GM23338 (cell line): ENCODE results near the gene TRIM72. TPM values are rescaled to one million over a fixed set of nuclear protein-coding genes. Genes with fewer than 3 reads are reported as not detected.
"Not testable (repeated sequence)": the region's sequence is repeated elsewhere in the genome, so short reads cannot be mapped to it uniquely, and the experiment has no call there.

Experiments used
- ATAC-seq: fragments of 200-7000 bp; cut with Tn5 transposase; 3 replicates; pipeline ENCODE4 v1.9.1; 2020
- DNase-seq: peaks from one replicate; pipeline ENCODE4 v3.0.0-alpha.2; 2015; ENCODE audit warnings: low spot score
- H2AFZ ChIP-seq: fragments of 200-600 bp; sonication (generic); 2 replicates; pipeline ENCODE4 v1.8.0; 2016; ENCODE audit warnings: antibody characterized with exemption, mild to moderate bottlenecking, moderate library complexity
- H3F3A ChIP-seq: fragments of 200-600 bp; sonication (generic); replicated peaks from 2 replicates; pipeline ENCODE4 v1.8.0; 2017; ENCODE audit warnings: antibody characterized with exemption, mixed run types, low read depth
- H3K27ac ChIP-seq: fragments of 200-600 bp; sonication (generic); 2 replicates; pipeline ENCODE4 v1.6.1; 2016; ENCODE audit warnings: low read depth
- H3K27me3 ChIP-seq: fragments of 200-600 bp; sonication (generic); 2 replicates; pipeline ENCODE4 v1.8.0; 2016; ENCODE audit warnings: mild to moderate bottlenecking, mixed run types, moderate library complexity; ENCODE audit not compliant: insufficient read depth
- H3K36me3 ChIP-seq: fragments of 200-600 bp; sonication (generic); 2 replicates; pipeline ENCODE4 v1.8.0; 2016; ENCODE audit warnings: mild to moderate bottlenecking; ENCODE audit not compliant: insufficient read depth
- H3K4me1 ChIP-seq: fragments of 200-600 bp; sonication (generic); 2 replicates; pipeline ENCODE4 v1.8.0; 2016; ENCODE audit warnings: mild to moderate bottlenecking, moderate library complexity; ENCODE audit not compliant: insufficient read depth
- H3K4me2 ChIP-seq: fragments of 200-600 bp; sonication (generic); 2 replicates; pipeline ENCODE4 v1.7.1; 2017; ENCODE audit warnings: mixed run types
- H3K4me3 ChIP-seq: fragments of 200-600 bp; sonication (generic); 2 replicates; pipeline ENCODE4 v1.6.1; 2016; ENCODE audit warnings: mixed run types
- H3K79me2 ChIP-seq: fragments of 200-600 bp; sonication (generic); replicated peaks from 2 replicates; pipeline ENCODE4 v1.8.0; 2017; ENCODE audit warnings: mild to moderate bottlenecking; ENCODE audit not compliant: insufficient read depth
- H3K9me2 ChIP-seq: fragments of 200-600 bp; sonication (generic); 2 replicates; pipeline ENCODE4 v1.8.0; 2017; ENCODE audit not compliant: insufficient read depth
- H4K20me1 ChIP-seq: fragments of 200-600 bp; sonication (generic); replicated peaks from 2 replicates; pipeline ENCODE4 v1.8.0; 2017; ENCODE audit warnings: mild to moderate bottlenecking; ENCODE audit not compliant: insufficient read depth
- H3K27ac Mint-ChIP-seq: 2 replicates; pipeline ENCODE4 v1.8.0; 2020; ENCODE audit warnings: inconsistent platforms, mild to moderate bottlenecking, moderate library complexity, mixed read lengths
- H3K27me3 Mint-ChIP-seq: 3 replicates; pipeline ENCODE4 v1.8.0; 2022; ENCODE audit warnings: low read depth, mild to moderate bottlenecking, moderate library complexity, mixed read lengths, inconsistent platforms; ENCODE audit not compliant: insufficient read depth, poor library complexity
- H3K36me3 Mint-ChIP-seq: 3 replicates; pipeline ENCODE4 v1.8.0; 2021; ENCODE audit warnings: low read depth, mild to moderate bottlenecking, inconsistent platforms, moderate library complexity, mixed read lengths
- H3K4me1 Mint-ChIP-seq: 3 replicates; pipeline ENCODE4 v1.8.0; 2020; ENCODE audit warnings: mild to moderate bottlenecking, inconsistent platforms, mixed read lengths
- H3K4me3 Mint-ChIP-seq: 3 replicates; pipeline ENCODE4 v1.8.0; 2021; ENCODE audit warnings: moderate library complexity, mild to moderate bottlenecking, inconsistent platforms, mixed read lengths
- H3K9me3 Mint-ChIP-seq: 3 replicates; pipeline ENCODE4 v1.8.0; 2020; ENCODE audit warnings: moderate library complexity, mild to moderate bottlenecking, inconsistent platforms, mixed read lengths
- CREB1 ChIP-seq: fragments of 250-450 bp; sonication (Bioruptor Pico); IDR thresholded peaks from 2 replicates; pipeline ENCODE4 v1.5.0; 2020; ENCODE audit warnings: low read depth, mild to moderate bottlenecking, moderate library complexity
- CTCF ChIP-seq, 2 experiments: fragments of 200-600 bp in 1 of 2; sonication (generic) in 1 of 2; conservative IDR thresholded peaks; 2 replicates each; pipeline versions ENCODE4 v1.5.1 to v1.6.1; 2016 to 2017; ENCODE audit warnings: antibody characterized with exemption in 2 of 2, low read depth in 2 of 2, mild to moderate bottlenecking in 2 of 2, moderate library complexity in 1 of 2
- EZH2 ChIP-seq: fragments of 200-600 bp; sonication (generic); IDR thresholded peaks from one replicate; pipeline ENCODE4 v1.8.0; 2017; ENCODE audit warnings: antibody characterized with exemption, mild to moderate bottlenecking, low read depth; ENCODE audit not compliant: unreplicated experiment
- EZH2phosphoT487 ChIP-seq: fragments of 200-600 bp; sonication (generic); IDR thresholded peaks from one replicate; pipeline ENCODE4 v1.8.1; 2018; ENCODE audit warnings: antibody characterized with exemption; ENCODE audit not compliant: unreplicated experiment
- JUNB ChIP-seq: IDR thresholded peaks from one replicate; pipeline ENCODE4 v1.6.1; 2016; ENCODE audit warnings: antibody characterized with exemption; ENCODE audit not compliant: unreplicated experiment
- POLR2AphosphoS5 ChIP-seq: IDR thresholded peaks from 2 replicates; pipeline ENCODE4 v1.6.1; 2016; ENCODE audit warnings: antibody characterized with exemption, low read depth
- STAT1 ChIP-seq: IDR thresholded peaks from one replicate; pipeline ENCODE4 v1.6.1; 2016; ENCODE audit warnings: antibody characterized with exemption; ENCODE audit not compliant: unreplicated experiment
- ZNF331 ChIP-seq: fragments of 250-450 bp; sonication (Bioruptor Pico); IDR thresholded peaks from 2 replicates; pipeline ENCODE4 v1.5.0; 2020; ENCODE audit warnings: low read depth, mild to moderate bottlenecking, moderate library complexity
- polyA plus RNA-seq: library from polyadenylated mRNA; unstranded; fragments of >200 nt; fragmentation: Nextera tagmentation; extraction: Ambion mirVana; gene quantifications from 2 replicates; pipeline ENCODE4 v1.2.1, GENCODE V29; 2016
- total RNA-seq: library from RNA; depleted of rRNA; stranded (reverse); fragments of >200 nt; shearing (Covaris generic); gene quantifications from 2 replicates; pipeline ENCODE4 v1.2.3, GENCODE V29; 2014
- TF ChIP-seq, protein P1 (sequence below): fragments of 250-450 bp; sonication (Bioruptor Pico); IDR thresholded peaks from 2 replicates; pipeline ENCODE4 v1.5.0; 2020; ENCODE audit warnings: mild to moderate bottlenecking, moderate library complexity
- TF ChIP-seq, protein P2 (sequence below): IDR thresholded peaks from 2 replicates; pipeline ENCODE4 v1.6.1; 2016; ENCODE audit warnings: antibody characterized with exemption

TRIM72 gene
- total and polyA plus RNA-seq, 2 experiments from 2014 or later = 0.81 to 1.3 TPM

- H3K27ac Mint-ChIP-seq, H3K36me3 ChIP-seq, H2AFZ ChIP-seq, ATAC-seq, H3K4me3 ChIP-seq, H3F3A ChIP-seq, H3K9me3 Mint-ChIP-seq, H3K4me1 ChIP-seq, DNase-seq, H3K4me3 Mint-ChIP-seq, H3K4me1 Mint-ChIP-seq, H3K79me2 ChIP-seq, H3K27me3 ChIP-seq, H3K9me2 ChIP-seq, H4K20me1 ChIP-seq, H3K36me3 Mint-ChIP-seq, H3K27me3 Mint-ChIP-seq, H3K27ac ChIP-seq, H3K4me2 ChIP-seq: not testable (repeated sequence)
Observed at GRCh38 chr16:31170048-31170447, 43.9 kb upstream of the TRIM72 start.

GRCh38 chr16:31177136-31177535 lies 36.8 kb upstream of the TRIM72 start:
- no peak for ATAC-seq

More at GRCh38 chr16:31177136-31177535, 36.8 kb upstream of the TRIM72 start:
- no peak for DNase-seq
- H2AFZ ChIP-seq = 0 out of 2 replicates have a peak overlapping the region, but pooled peaks have one; percentile 56
- H3K27me3 Mint-ChIP-seq = peaks cover 18% of the 10 kb centered on the region
- H3K27ac Mint-ChIP-seq = no peak overlapping the region
- H3K27ac ChIP-seq = no peak overlapping the region
- peaks cover 15% of the 10 kb centered on the region for H4K20me1 ChIP-seq
- no peak overlapping the region for H3K4me3 ChIP-seq
- H3K9me3 Mint-ChIP-seq = peaks cover 17% of the 10 kb centered on the region
- no peaks in the 10 kb centered on the region for H3K9me2 ChIP-seq
- H3K36me3 Mint-ChIP-seq = peaks cover 18% of the 10 kb centered on the region
- no peak overlapping the region for H3K4me3 Mint-ChIP-seq
- H3K36me3 ChIP-seq = peaks cover 4% of the 10 kb centered on the region
- peaks cover 10% of the 10 kb centered on the region for H3K4me1 Mint-ChIP-seq
- H3K4me2 ChIP-seq = no peak overlapping the region
- 0 out of 2 replicates have a peak, but pooled peaks cover 2% of the 10 kb centered on the region for H3F3A ChIP-seq
- H3K4me1 ChIP-seq = peaks cover 13% of the 10 kb centered on the region
- peaks cover 22% of the 10 kb centered on the region for H3K79me2 ChIP-seq
- no peak for TF ChIP-seq POLR2AphosphoS5
- no peak for TF ChIP-seq STAT1
- no peak for TF ChIP-seq EZH2phosphoT487
- TF ChIP-seq EZH2 = no peak
- no peak for TF ChIP-seq ZNF331 (CRISPR knock-in tag)
- TF ChIP-seq, protein P1, sequence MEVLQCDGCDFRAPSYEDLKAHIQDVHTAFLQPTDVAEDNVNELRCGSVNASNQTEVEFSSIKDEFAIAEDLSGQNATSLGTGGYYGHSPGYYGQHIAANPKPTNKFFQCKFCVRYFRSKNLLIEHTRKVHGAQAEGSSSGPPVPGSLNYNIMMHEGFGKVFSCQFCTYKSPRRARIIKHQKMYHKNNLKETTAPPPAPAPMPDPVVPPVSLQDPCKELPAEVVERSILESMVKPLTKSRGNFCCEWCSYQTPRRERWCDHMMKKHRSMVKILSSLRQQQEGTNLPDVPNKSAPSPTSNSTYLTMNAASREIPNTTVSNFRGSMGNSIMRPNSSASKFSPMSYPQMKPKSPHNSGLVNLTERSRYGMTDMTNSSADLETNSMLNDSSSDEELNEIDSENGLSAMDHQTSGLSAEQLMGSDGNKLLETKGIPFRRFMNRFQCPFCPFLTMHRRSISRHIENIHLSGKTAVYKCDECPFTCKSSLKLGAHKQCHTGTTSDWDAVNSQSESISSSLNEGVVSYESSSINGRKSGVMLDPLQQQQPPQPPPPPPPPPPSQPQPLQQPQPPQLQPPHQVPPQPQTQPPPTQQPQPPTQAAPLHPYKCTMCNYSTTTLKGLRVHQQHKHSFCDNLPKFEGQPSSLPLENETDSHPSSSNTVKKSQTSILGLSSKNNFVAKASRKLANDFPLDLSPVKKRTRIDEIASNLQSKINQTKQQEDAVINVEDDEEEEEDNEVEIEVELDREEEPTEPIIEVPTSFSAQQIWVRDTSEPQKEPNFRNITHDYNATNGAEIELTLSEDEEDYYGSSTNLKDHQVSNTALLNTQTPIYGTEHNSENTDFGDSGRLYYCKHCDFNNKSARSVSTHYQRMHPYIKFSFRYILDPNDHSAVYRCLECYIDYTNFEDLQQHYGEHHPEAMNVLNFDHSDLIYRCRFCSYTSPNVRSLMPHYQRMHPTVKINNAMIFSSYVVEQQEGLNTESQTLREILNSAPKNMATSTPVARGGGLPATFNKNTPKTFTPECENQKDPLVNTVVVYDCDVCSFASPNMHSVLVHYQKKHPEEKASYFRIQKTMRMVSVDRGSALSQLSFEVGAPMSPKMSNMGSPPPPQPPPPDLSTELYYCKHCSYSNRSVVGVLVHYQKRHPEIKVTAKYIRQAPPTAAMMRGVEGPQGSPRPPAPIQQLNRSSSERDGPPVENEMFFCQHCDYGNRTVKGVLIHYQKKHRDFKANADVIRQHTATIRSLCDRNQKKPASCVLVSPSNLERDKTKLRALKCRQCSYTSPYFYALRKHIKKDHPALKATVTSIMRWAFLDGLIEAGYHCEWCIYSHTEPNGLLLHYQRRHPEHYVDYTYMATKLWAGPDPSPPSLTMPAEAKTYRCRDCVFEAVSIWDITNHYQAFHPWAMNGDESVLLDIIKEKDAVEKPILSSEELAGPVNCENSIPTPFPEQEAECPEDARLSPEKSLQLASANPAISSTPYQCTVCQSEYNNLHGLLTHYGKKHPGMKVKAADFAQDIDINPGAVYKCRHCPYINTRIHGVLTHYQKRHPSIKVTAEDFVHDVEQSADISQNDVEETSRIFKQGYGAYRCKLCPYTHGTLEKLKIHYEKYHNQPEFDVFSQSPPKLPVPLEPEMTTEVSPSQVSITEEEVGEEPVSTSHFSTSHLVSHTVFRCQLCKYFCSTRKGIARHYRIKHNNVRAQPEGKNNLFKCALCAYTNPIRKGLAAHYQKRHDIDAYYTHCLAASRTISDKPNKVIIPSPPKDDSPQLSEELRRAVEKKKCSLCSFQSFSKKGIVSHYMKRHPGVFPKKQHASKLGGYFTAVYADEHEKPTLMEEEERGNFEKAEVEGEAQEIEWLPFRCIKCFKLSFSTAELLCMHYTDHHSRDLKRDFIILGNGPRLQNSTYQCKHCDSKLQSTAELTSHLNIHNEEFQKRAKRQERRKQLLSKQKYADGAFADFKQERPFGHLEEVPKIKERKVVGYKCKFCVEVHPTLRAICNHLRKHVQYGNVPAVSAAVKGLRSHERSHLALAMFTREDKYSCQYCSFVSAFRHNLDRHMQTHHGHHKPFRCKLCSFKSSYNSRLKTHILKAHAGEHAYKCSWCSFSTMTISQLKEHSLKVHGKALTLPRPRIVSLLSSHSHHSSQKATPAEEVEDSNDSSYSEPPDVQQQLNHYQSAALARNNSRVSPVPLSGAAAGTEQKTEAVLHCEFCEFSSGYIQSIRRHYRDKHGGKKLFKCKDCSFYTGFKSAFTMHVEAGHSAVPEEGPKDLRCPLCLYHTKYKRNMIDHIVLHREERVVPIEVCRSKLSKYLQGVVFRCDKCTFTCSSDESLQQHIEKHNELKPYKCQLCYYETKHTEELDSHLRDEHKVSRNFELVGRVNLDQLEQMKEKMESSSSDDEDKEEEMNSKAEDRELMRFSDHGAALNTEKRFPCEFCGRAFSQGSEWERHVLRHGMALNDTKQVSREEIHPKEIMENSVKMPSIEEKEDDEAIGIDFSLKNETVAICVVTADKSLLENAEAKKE (CRISPR knock-in tag) = no peak
- TF ChIP-seq, protein P2, sequence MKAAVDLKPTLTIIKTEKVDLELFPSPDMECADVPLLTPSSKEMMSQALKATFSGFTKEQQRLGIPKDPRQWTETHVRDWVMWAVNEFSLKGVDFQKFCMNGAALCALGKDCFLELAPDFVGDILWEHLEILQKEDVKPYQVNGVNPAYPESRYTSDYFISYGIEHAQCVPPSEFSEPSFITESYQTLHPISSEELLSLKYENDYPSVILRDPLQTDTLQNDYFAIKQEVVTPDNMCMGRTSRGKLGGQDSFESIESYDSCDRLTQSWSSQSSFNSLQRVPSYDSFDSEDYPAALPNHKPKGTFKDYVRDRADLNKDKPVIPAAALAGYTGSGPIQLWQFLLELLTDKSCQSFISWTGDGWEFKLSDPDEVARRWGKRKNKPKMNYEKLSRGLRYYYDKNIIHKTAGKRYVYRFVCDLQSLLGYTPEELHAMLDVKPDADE = no peak
- TF ChIP-seq CREB1 = no peak
- no peak for TF ChIP-seq JUNB
- TF ChIP-seq CTCF (conservative IDR thresholded peaks at IDR 0.05; ENCODE audit: low read depth in 2 of 2) = no peak
- no peaks in the 10 kb centered on the region for H3K27me3 ChIP-seq
